ENCODE measurements around the gene HTR2B.
"Not testable (repeated sequence)": the region's sequence is repeated elsewhere in the genome, so short reads cannot be mapped to it uniquely, and the experiment has no call there.

Gene HTR2B

GRCh38 chr2:231133365-231134099 lies 8.7 kb upstream of the HTR2B start:
- no peak for DNase-seq

- DNase-seq, result no peak
Observed at GRCh38 chr2:231132129-231132528, 7.3 kb upstream of the HTR2B start.

DNA sequence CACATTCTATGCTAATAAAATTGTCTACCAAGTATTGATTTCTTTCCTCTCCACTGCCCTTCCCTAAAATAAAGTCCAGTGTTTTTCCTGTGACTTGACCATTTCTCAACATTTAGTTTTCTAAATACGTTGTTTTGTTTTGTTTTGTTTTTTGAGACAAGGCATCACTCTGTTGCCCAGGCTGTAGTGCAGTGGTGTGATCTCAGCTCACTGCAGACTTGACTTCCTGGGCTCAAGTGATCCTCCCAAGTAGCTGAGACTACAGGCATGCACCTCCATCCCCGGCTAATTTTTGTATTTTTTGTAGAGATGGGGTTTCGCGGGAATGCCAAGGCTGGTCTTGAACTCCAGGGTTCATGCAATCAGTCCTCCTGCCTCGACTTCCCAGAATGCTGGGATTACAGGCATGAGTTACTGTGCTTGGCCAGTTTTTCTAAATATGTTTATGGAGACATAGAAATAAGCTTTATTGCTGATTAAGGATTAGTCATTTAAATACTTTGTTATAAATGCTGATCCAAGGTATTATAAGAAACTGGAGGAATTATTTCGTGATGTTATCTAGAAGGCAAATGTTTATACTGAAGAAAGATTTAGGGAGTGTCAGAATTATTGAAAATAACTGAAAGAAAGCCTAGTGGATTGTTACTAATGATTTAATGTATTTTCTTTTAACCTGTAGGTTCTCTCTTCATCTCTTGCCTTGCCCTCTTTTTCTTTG lies 5.7 kb upstream of the HTR2B start:
- DNase-seq, result no peak

- no peak for DNase-seq
Observed at GRCh38 chr2:231129216-231129615, 4.4 kb upstream of the HTR2B start.

DNA sequence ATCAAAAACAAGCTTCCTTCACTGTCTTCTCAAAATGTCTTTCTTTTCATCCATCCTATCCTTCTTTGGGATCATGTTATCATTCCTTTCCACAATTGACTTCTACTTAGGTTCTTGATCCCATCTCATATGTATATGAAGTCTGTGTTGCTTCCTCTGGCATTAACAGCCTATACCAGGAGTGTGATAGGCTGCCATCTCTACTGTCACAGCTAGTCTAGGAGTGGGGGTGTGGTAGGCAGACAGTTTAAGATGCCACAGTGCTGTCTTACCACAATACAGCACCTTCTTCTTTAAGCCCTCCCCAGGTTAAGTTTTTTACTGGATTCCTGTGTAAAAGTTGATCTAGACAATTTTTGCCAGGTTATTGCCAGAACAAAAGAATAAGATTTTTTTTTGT lies 3.7 kb upstream of the HTR2B start:
- no peak for DNase-seq

DNA sequence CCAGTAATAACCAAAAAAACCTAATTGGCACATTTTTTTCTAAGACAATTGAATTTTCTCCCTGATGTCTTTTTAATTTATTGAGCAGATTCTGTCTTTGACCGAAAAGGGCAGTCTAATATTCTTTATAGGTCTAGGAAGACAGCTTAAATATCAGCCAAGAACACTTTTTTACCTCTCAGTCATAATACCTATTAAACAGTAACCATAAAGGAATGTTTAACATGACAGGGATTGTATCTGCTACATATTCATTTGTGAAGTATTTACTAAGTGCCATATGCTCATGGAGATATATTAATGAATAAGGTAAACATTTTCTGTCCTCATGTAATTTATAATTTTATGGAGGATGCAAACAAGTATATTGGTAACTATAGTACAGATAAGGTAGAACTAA lies 3.1 kb upstream of the HTR2B start:
- no peak for DNase-seq

GRCh38 chr2:231127480-231127879 lies 2.6 kb upstream of the HTR2B start:
- DNase-seq, result no peak

DNA sequence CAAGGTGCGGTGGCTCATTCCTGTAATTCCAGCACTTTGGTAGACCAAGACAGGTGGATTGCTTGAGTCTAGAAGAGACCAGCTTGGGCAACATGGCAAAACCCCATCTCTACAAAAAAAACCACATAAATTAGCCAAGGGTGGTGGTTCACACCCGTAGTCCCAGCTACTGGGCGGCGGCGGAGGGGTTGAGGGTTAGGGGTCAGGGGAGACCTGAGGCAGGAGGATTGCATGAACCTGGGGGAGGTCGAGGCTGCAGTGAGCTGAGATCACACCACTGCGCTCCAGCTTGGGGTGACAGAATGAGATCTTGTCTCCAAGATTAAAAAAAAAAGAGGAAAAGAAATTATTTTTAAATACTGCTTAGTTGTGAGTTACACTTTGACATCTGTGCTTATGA lies 1.3 kb upstream of the HTR2B start:
- DNase-seq, result no peak

DNA sequence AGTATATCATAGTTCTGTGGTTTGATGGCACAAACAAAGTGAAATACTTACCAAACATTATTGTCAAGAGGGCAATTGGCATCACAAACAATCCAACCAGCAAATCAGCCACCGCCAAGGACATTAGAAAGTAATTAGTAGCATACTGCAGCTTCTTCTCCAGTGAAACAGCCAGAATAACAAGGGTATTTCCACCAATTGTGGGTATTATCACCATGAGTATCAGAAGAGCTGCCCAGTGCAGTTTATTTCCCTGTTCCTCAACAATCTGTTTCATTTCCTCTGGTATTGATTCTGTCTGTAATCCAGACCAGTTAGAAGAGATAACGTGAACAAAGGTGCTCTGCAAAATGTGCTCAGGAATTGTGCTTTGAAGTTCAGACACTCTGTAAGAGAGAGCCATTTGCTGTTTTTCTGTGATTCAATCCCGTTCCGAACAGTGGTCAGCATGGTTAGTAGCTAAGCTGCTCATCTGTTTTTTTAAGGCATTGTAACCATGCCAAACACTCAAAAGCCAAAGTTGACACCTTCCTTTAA lies 1.4 kb downstream of the HTR2B start:
- DNase-seq, result no peak

DNA sequence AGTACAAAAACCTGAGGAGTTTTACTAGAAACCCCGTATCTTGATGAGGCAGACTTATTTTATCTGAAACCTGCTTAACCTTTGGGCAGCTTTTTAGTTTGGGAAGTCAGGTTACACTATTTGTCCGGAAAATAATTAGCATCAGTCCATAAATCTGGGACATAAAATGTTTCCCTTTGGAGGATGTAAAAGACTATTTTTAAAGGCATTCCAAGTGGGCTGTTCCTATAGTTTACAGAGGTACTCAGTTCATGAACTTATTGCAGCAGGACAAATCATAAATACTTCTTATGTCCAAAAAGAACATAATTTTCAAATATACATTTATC lies 6.3 kb downstream of the HTR2B start:
- DNase-seq, result no peak

DNA sequence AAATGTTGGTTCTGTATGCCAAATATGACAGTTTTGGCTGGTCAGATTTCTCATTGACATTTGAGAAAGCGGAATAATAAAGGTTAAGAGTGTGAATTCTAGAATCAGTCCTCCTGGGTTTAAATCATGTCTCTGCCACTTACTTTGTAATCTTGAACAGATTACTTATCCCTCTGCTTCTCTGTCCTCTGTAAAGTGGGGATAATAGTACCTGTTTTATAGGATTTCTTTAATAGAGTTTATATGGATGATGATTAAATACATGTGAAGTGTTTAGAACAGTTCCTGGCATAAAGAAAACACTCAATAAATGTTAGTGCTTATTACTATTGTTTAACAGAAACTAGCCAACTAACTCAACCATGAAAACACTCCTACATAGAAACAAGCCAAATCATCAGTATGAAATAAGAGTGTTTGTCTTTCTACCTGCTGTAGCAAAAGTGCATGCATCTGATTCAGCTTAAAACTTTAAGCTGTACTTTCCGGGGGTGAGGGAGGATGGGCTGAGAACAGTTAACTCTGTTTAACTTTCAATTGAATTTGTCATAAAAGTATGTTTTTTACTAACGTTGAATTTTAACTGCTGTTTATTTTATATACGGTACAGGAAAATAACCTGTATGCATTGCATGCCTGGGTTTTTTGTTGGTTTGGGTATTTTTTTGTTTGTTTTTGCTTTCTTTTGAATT lies 6.8 kb downstream of the HTR2B start:
- no peak for DNase-seq

DNA sequence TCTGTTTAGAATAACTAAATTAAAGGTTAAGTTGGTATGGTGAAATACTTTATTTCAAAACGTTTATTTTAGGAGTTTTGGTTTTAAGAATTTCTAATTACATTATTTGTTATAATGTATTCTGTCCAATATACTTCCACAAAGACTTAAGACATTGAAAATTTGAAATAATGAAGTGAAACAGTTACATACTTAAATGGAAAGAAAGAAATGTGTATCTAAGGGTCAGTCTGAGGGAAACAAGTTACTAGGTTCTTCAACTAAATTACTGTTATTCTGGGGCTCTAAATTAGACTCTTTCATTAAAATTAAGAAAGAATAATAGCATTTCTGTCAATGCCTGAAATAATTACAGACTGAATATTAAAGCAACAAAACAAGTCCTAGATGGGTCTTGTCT lies 7.7 kb downstream of the HTR2B start:
- no peak for DNase-seq

- DNase-seq, result no peak
Observed at GRCh38 chr2:231115651-231116050, 9.2 kb downstream of the HTR2B start.

GRCh38 chr2:231113489-231113888 lies 11.4 kb downstream of the HTR2B start:
- no peak for DNase-seq

DNA sequence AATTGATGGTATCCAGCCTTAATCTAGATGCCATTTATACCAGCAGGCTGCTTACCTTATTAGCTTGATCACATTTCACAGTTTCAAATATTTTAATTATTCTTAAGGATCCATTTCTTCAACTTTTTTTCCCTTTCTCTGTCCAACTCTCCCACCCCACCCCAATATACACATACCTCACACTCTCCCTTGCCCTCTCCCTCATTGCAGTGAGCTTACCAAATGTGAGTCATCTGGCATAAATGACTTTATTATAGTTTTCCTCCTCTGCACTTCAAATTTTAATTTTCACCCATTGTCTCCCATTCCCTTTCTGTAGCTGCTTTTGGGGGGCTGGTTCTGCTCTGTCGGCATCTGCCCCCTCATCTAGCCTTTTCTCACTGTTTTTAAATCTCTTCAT lies 12.9 kb downstream of the HTR2B start:
- no peak for DNase-seq

- no peak for DNase-seq
Observed at GRCh38 chr2:231110551-231110950, 14.3 kb downstream of the HTR2B start.

DNA sequence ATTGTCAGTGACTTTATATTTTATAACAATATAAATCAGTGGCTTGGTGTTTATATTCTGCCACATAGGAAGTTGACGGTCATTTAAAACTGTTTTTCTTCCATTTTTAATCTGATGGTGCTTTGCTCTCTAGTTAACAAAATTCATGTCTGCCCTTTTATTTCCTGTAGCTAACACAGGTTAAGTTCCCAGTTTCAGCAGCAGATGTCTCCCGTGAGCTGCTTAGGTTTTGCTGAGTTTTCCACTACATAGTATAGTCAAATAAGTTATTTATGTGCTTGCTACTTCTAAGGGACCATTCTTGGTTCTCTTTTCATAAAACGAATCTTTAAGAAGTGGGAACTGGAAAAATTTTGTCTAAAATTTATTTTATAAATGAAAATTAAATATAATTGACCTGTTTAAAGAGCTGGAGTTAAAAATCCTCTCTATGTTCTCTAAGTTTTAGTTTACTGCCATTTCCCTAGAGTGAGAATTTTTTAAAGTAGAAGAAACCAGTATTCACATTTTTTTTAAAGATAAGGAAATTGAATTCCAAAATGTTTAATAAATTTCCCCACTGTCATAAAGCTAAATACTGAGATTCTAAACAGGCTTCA lies 20.6 kb downstream of the HTR2B start:
- DNase-seq, result peak; percentile 33

DNA sequence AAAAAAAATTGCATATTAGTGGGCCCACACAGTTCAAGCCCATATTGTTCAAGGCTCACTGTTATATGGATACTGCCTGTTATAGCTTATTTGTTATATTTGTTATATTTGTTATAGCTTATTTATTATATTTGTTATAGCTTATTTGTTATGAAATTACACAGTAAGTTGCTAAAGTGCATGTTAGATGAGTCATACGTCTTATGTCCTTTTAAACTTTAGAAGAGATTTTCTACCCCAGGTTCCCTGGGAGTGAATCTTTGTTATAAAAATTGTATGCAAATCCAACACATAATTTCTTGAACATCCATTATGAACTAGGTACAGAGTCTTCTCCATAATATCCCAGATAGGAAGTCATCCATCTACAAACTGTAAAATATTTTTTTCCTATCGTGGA lies 22.1 kb downstream of the HTR2B start:
- DNase-seq, result no peak

- no peak for DNase-seq
Observed at GRCh38 chr2:231100990-231101389, 23.9 kb downstream of the HTR2B start.

GRCh38 chr2:231100321-231100720 lies 24.5 kb downstream of the HTR2B start:
- not testable (repeated sequence) for DNase-seq

GRCh38 chr2:231099918-231100317 lies 24.9 kb downstream of the HTR2B start:
- no peak for DNase-seq

GRCh38 chr2:231094736-231095346 lies 30.0 kb downstream of the HTR2B start:
- DNase-seq, result no peak

GRCh38 chr2:231093933-231094332 lies 30.9 kb downstream of the HTR2B start:
- DNase-seq, result no peak
